ENCODE measurements around the gene NPNT. TPM values are rescaled to one million over a fixed set of nuclear protein-coding genes. Genes with fewer than 3 reads are reported as not detected.

The NPNT gene
- total RNA-seq, 1 experiment from 2014 or later, result 1.4 TPM

GRCh38 chr4:105957680-105958079 lies 62.4 kb downstream of the NPNT start (continued):
- TF ChIP-seq SMAD3 (CRISPR knock-in tag; IDR thresholded peaks at IDR 0.05; ENCODE audit: borderline replicate concordance) (no peak), GABPB1 (CRISPR knock-in tag; IDR thresholded peaks at IDR 0.05) (no peak), ATF1 (CRISPR knock-in tag; IDR thresholded peaks at IDR 0.05) (no peak), IRF1 (CRISPR knock-in tag; IDR thresholded peaks at IDR 0.05) (no peak)

- ChIA-PET CTCF (interaction anchor here (1.0 kb wide), 1 partner anchor 9 kb away, joined by 3 read pairs; no protein-coding TSS in a partner anchor), POLR2A (interaction anchor here (0.7 kb wide), 1 partner anchor 69 kb away, joined by 3 read pairs; the partner anchor contains the start of gene NPNT)
- H3K4me3 Mint-ChIP-seq, result no peak overlapping the region
- no peak overlapping the region; the same call in 1 of the 2 replicates for H3K27ac Mint-ChIP-seq
- DNase-seq (ENCODE audit: low spot score), result no peak
- H3K9me3 Mint-ChIP-seq, result no peaks in the 10 kb centered on the region
- H3K4me1 Mint-ChIP-seq, result peaks cover 33% of the 10 kb centered on the region
- TF ChIP-seq NR1H2 (CRISPR knock-in tag; IDR thresholded peaks at IDR 0.05), result no peak
- no peak for TF ChIP-seq ZNF219 (CRISPR knock-in tag; IDR thresholded peaks at IDR 0.05; ENCODE audit: borderline replicate concordance)
- no peak for TF ChIP-seq FOXK1 (CRISPR knock-in tag; IDR thresholded peaks at IDR 0.05)
- no peak for ATAC-seq
- no peaks in the 10 kb centered on the region for H3K36me3 Mint-ChIP-seq
- H3K27me3 Mint-ChIP-seq (ENCODE audit: low read depth), result no peaks in the 10 kb centered on the region
Observed at GRCh38 chr4:105963461-105964400, 68.5 kb downstream of the NPNT start.

GRCh38 chr4:105965183-105965800 lies 70.0 kb downstream of the NPNT start:
- H3K4me1 Mint-ChIP-seq, result peaks cover 47% of the 10 kb centered on the region
- ChIA-PET POLR2A (no interaction called here), CTCF (no interaction called here)
- no peaks in the 10 kb centered on the region for H3K9me3 Mint-ChIP-seq
- no peaks in the 10 kb centered on the region for H3K36me3 Mint-ChIP-seq
- 0 out of 2 replicates have a peak overlapping the region, but pooled peaks have one; percentile 30 for H3K27ac Mint-ChIP-seq
- DNase-seq (ENCODE audit: low spot score) (no peak), ATAC-seq (no peak)
- H3K27me3 Mint-ChIP-seq (ENCODE audit: low read depth), result no peaks in the 10 kb centered on the region
- no peak overlapping the region for H3K4me3 Mint-ChIP-seq
- no peak for TF ChIP-seq ZNF423 (CRISPR knock-in tag; IDR thresholded peaks at IDR 0.05)
- TF ChIP-seq ZNF263 (CRISPR knock-in tag; IDR thresholded peaks at IDR 0.05; ENCODE audit: low read depth), result no peak
- TF ChIP-seq ELF4 (CRISPR knock-in tag; IDR thresholded peaks at IDR 0.05; ENCODE audit: low read depth), result no peak
- TF ChIP-seq ATF2 (CRISPR knock-in tag; IDR thresholded peaks at IDR 0.05; ENCODE audit: borderline replicate concordance, low read depth), result no peak
- TF ChIP-seq FOXJ3 (CRISPR knock-in tag; IDR thresholded peaks at IDR 0.05; ENCODE audit: borderline replicate concordance), result no peak
- TF ChIP-seq CREM (CRISPR knock-in tag; IDR thresholded peaks at IDR 0.05), result no peak
- no peak for TF ChIP-seq HMGA2 (CRISPR knock-in tag; IDR thresholded peaks at IDR 0.05)
- no peak for TF ChIP-seq NFYB (CRISPR knock-in tag; conservative IDR thresholded peaks at IDR 0.05; ENCODE audit: low read depth)
- TF ChIP-seq MXD4 (CRISPR knock-in tag; IDR thresholded peaks at IDR 0.05; ENCODE audit: borderline replicate concordance), result no peak

- no peak overlapping the region for H3K4me3 Mint-ChIP-seq
- H3K4me1 Mint-ChIP-seq, result peaks cover 52% of the 10 kb centered on the region
- ChIA-PET POLR2A (no interaction called here), CTCF (no interaction called here)
- no peaks in the 10 kb centered on the region for H3K27me3 Mint-ChIP-seq (ENCODE audit: low read depth)
- H3K9me3 Mint-ChIP-seq, result no peaks in the 10 kb centered on the region
- no peaks in the 10 kb centered on the region for H3K36me3 Mint-ChIP-seq
- 0 out of 2 replicates have a peak overlapping the region, but pooled peaks have one; percentile 30 for H3K27ac Mint-ChIP-seq
- ATAC-seq, result no peak
- no peak for DNase-seq (ENCODE audit: low spot score)
- TF ChIP-seq SP1 (CRISPR knock-in tag; conservative IDR thresholded peaks at IDR 0.05) (no peak), ZNF281 (CRISPR knock-in tag; IDR thresholded peaks at IDR 0.05) (no peak), ZBTB21 (CRISPR knock-in tag; IDR thresholded peaks at IDR 0.05; ENCODE audit: borderline replicate concordance) (no peak), HMGXB4 (CRISPR knock-in tag; IDR thresholded peaks at IDR 0.05) (no peak), ZMAT4 (CRISPR knock-in tag; IDR thresholded peaks at IDR 0.05) (no peak), ATF1 (CRISPR knock-in tag; IDR thresholded peaks at IDR 0.05) (no peak), MAX (CRISPR knock-in tag; IDR thresholded peaks at IDR 0.05) (no peak)
Observed at GRCh38 chr4:105966051-105966450, 70.8 kb downstream of the NPNT start.
